ENCODE measurements around the gene SSC4D.
"Not testable (repeated sequence)": the region's sequence is repeated elsewhere in the genome, so short reads cannot be mapped to it uniquely, and the experiment has no call there.

The SSC4D gene

GRCh38 chr7:76372984-76373833 lies 36.3 kb downstream of the SSC4D start:
- DNase-seq (ENCODE audit: low read depth), result no peak
- no peak overlapping the region for H3K4me3 ChIP-seq (ENCODE audit: control insufficient read depth, low read depth, low read length)
- TF ChIP-seq CTCF (IDR thresholded peaks at IDR 0.05; ENCODE audit: control insufficient read depth, insufficient read depth, low read depth, low read length, missing control alignments), result no peak

GRCh38 chr7:76371396-76371795 lies 38.1 kb downstream of the SSC4D start:
- no peak for DNase-seq (ENCODE audit: low read depth)
- no peak overlapping the region for H3K4me3 ChIP-seq (ENCODE audit: control insufficient read depth, low read depth, low read length)
- no peak for TF ChIP-seq CTCF (IDR thresholded peaks at IDR 0.05; ENCODE audit: control insufficient read depth, insufficient read depth, low read depth, low read length, missing control alignments)

- DNase-seq (ENCODE audit: low read depth), result no peak
- no peak overlapping the region for H3K4me3 ChIP-seq (ENCODE audit: control insufficient read depth, low read depth, low read length)
- TF ChIP-seq CTCF (IDR thresholded peaks at IDR 0.05; ENCODE audit: control insufficient read depth, insufficient read depth, low read depth, low read length, missing control alignments), result no peak
Observed at GRCh38 chr7:76369018-76369417, 40.5 kb downstream of the SSC4D start.

GRCh38 chr7:76368190-76368589 lies 41.3 kb downstream of the SSC4D start:
- no peak for TF ChIP-seq CTCF (IDR thresholded peaks at IDR 0.05; ENCODE audit: control insufficient read depth, insufficient read depth, low read depth, low read length, missing control alignments)
- DNase-seq (ENCODE audit: low read depth), result no peak
- no peak overlapping the region for H3K4me3 ChIP-seq (ENCODE audit: control insufficient read depth, low read depth, low read length)

GRCh38 chr7:76364198-76364584 lies 45.3 kb downstream of the SSC4D start:
- no peak for DNase-seq (ENCODE audit: low read depth)
- no peak overlapping the region; the same call in 1 of the 2 replicates for H3K4me3 ChIP-seq (ENCODE audit: control insufficient read depth, low read depth, low read length)
- TF ChIP-seq CTCF (IDR thresholded peaks at IDR 0.05; ENCODE audit: control insufficient read depth, insufficient read depth, low read depth, low read length, missing control alignments), result no peak

GRCh38 chr7:76363754-76364153 lies 45.7 kb downstream of the SSC4D start:
- DNase-seq (ENCODE audit: low read depth), result not testable (repeated sequence)

GRCh38 chr7:76359978-76360638 lies 49.4 kb downstream of the SSC4D start:
- DNase-seq (ENCODE audit: low read depth), result no peak

More at GRCh38 chr7:76363754-76364153, 45.7 kb downstream of the SSC4D start:
- H3K4me3 ChIP-seq (ENCODE audit: control insufficient read depth, low read depth, low read length), result not testable (repeated sequence)

More at GRCh38 chr7:76359978-76360638, 49.4 kb downstream of the SSC4D start:
- H3K4me3 ChIP-seq (ENCODE audit: control insufficient read depth, low read depth, low read length), result no peak overlapping the region
- no peak for TF ChIP-seq CTCF (IDR thresholded peaks at IDR 0.05; ENCODE audit: control insufficient read depth, insufficient read depth, low read depth, low read length, missing control alignments)

All from AG09309 (cell line).